Measurements from ENCODE around the gene JAKMIP1.

DNA sequence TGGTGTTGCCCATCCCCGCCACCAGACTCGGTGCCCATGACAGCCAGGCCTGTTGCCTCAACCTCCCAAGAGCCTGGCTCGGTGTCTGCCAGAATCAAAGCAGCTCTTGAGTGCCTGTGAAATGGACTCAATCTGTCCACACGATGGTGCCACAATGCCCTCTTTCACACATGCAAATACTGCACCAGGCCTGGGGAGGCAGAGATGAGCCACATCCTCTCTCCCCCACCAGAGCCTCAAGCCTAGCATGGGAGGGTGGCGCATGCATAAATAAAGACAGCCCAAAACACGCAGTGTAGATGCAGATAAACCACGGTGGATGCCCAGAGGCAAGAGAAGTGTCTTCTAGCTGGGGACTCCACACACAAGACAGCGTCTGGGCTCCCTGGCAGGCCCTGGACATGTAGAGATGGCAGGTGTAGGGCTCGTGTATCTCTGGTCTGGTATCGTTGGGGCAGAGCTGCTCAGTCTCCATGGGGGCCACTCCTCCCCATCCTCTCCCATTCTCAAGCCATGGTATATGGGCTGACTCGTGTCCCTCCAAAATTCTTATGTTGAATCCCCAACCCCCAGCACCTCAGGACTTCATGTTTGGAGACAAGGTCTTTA is 65.6 kb downstream of the JAKMIP1 start:
- TF ChIP-seq YY1 (IDR thresholded peaks at IDR 0.05; ENCODE audit: insufficient read depth, insufficient read length), result no peak
- TF ChIP-seq ZNF274 (IDR thresholded peaks at IDR 0.05; ENCODE audit: low read depth, low read length), result no peak

Measured in NT2/D1 (cell line).